CD8-positive, alpha-beta memory T cell (primary cell): ENCODE measurements around the gene ATOH8. TPM values are rescaled to one million over a fixed set of nuclear protein-coding genes. Genes with fewer than 3 reads are reported as not detected.

Experiments used
- CTCF ChIA-PET: fragments of 350-600 bp; sonication (Branson Sonifier 250); formaldehyde crosslinking; loops from one replicate; lab custom pipeline; 2021; ENCODE audit warnings: antibody characterized with exemption; lab: Charles Lee
- POLR2A ChIA-PET: fragments of 350-600 bp; sonication (Branson Sonifier 250); formaldehyde crosslinking; loops from one replicate; lab custom pipeline; 2021; ENCODE audit warnings: antibody characterized with exemption; lab: Charles Lee
- DNase-seq, 5 donors: peaks; one replicate each; pipeline versions ENCODE4 v3.0.0 to v3.0.0-alpha.2; 2020 to 2022; ENCODE audit warnings: mixed read lengths in 1 of 5
- H3K27ac ChIP-seq: one replicate; pipeline ENCODE4 v1.7.0; 2013; ENCODE audit warnings: low read depth, mild to moderate bottlenecking, low read length, moderate library complexity
- H3K27me3 ChIP-seq: 2 replicates; pipeline ENCODE4 v1.7.0; 2013; ENCODE audit warnings: low read length, mild to moderate bottlenecking; ENCODE audit not compliant: insufficient read depth, poor library complexity, severe bottlenecking
- H3K36me3 ChIP-seq: 2 replicates; pipeline ENCODE4 v1.7.0; 2013; ENCODE audit warnings: mild to moderate bottlenecking, low read length, moderate library complexity; ENCODE audit not compliant: insufficient read depth
- H3K4me1 ChIP-seq: 2 replicates; pipeline ENCODE4 v1.7.0; 2013; ENCODE audit warnings: mild to moderate bottlenecking, low read length, moderate library complexity; ENCODE audit not compliant: insufficient read depth
- H3K4me3 ChIP-seq: 2 replicates; pipeline ENCODE4 v1.7.0; 2013; ENCODE audit warnings: mild to moderate bottlenecking, low read length
- H3K9me3 ChIP-seq: 2 replicates; pipeline ENCODE4 v1.7.0; 2013; ENCODE audit warnings: mild to moderate bottlenecking, low read length
- H3K27ac Mint-ChIP-seq, 8 donors: one replicate each; pipeline ENCODE4 v1.8.0; 2020 to 2021; ENCODE audit warnings: mixed read lengths in 8 of 8, mild to moderate bottlenecking in 6 of 8, inconsistent platforms in 3 of 8, moderate library complexity in 3 of 8
- H3K27me3 Mint-ChIP-seq, 2 donors: one replicate each; pipeline ENCODE4 v1.8.0; 2020 to 2021; ENCODE audit warnings: mixed read lengths in 2 of 2, mild to moderate bottlenecking in 1 of 2, moderate library complexity in 1 of 2
- H3K36me3 Mint-ChIP-seq, 3 donors: one replicate each; pipeline ENCODE4 v1.8.0; 2020 to 2021; ENCODE audit warnings: mixed read lengths in 3 of 3, inconsistent platforms in 1 of 3, mild to moderate bottlenecking in 1 of 3
- H3K4me1 Mint-ChIP-seq, 3 donors: one replicate each; pipeline ENCODE4 v1.8.0; 2020 to 2021; ENCODE audit warnings: mixed read lengths in 3 of 3, inconsistent platforms in 1 of 3, mild to moderate bottlenecking in 1 of 3
- H3K4me3 Mint-ChIP-seq, 7 donors: one replicate each; pipeline ENCODE4 v1.8.0; 2020 to 2021; ENCODE audit warnings: mixed read lengths in 7 of 7, mild to moderate bottlenecking in 6 of 7, moderate library complexity in 4 of 7, inconsistent platforms in 2 of 7
- H3K9me3 Mint-ChIP-seq, 5 donors: one replicate each; pipeline ENCODE4 v1.8.0; 2020 to 2022; ENCODE audit warnings: mixed read lengths in 5 of 5, mild to moderate bottlenecking in 3 of 5, moderate library complexity in 2 of 5, inconsistent platforms in 1 of 5
- polyA plus RNA-seq: library from polyadenylated mRNA; unstranded; fragments of 300-500 nt; fragmentation: Illumina TruSeq; gene quantifications from one replicate; pipeline ENCODE4 v1.2.3, GENCODE V29; 2021
- total RNA-seq, 2 experiments: library from RNA; stranded (reverse); gene quantifications; one replicate each; pipeline ENCODE4 v1.2.3, GENCODE V29; 2021

The ATOH8 gene
- total and polyA plus RNA-seq, 3 experiments from 2014 or later, result not detected

GRCh38 chr2:85796046-85796340 lies 42.2 kb downstream of the ATOH8 start:
- no peaks in the 10 kb centered on the region for H3K4me1 ChIP-seq
- H3K4me1 Mint-ChIP-seq, result no peaks in the 10 kb centered on the region
- no peak overlapping the region for H3K27ac Mint-ChIP-seq
- DNase-seq, result no peak
- H3K27me3 Mint-ChIP-seq, result peaks cover 22 to 71% of the 10 kb centered on the region in 2 donors
- no peaks in the 10 kb centered on the region for H3K36me3 Mint-ChIP-seq
- H3K27me3 ChIP-seq, result peaks cover 11% of the 10 kb centered on the region
- H3K4me3 Mint-ChIP-seq, result no peak overlapping the region
- ChIA-PET POLR2A (no interaction called here), CTCF (no interaction called here)
- H3K4me3 ChIP-seq, result no peak overlapping the region
- H3K36me3 ChIP-seq, result no peaks in the 10 kb centered on the region
- no peak overlapping the region for H3K27ac ChIP-seq
- no peaks in the 10 kb centered on the region for H3K9me3 ChIP-seq
- peaks cover 0 to 1% (median 0%) of the 10 kb centered on the region in 5 donors for H3K9me3 Mint-ChIP-seq

DNA sequence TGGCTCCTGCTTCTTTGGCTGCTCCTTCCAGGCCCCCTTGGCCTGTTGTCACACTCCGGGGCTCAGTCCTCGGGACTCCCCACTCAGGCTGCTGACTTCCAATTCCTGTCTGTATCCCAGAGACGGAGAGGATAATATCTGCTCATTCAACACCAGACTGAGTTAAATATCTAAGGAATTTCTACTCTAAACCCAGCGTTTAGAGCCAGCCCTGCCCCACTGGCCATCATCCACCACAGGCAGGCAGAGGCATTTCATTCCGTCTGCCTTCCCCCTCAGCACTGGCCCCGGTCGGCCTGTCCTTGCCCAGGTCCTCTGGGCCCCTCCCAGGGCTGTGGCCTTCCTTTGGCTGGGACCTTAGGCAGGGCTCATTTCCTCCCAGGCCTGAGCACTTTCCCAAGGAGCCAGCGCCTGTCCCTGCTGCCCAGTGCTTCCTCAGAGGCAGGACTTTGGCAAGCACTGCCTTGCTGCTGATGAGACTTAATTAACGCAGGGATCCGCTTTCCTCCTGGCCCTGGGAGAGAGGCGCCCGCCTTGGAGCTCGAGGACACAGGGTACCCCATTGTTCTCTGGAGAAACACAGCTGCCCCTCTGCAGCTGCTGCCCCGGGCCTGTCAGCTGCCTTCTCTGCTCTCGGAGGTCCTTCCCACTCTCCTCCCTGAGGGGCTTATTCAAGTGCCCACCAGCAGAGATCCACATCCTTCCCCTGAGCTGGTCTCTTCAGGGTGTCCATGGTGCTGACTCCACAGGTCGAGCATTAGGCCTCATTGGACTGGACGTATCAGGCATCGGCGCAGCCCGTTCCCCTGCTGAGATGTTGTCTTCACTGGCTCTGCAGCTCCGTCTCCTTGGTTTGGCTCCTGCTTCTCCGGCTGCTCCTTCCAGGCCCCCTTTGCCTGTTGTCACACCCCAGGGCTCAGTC lies 42.8 kb downstream of the ATOH8 start:
- Histone ChIP-seq H3K36me3 (no peaks in the 10 kb centered on the region), H3K27me3 (peaks cover 11% of the 10 kb centered on the region), H3K4me1 (no peaks in the 10 kb centered on the region), H3K9me3 (no peaks in the 10 kb centered on the region), H3K4me3 (no peak overlapping the region), H3K27ac (no peak overlapping the region)
- ChIA-PET POLR2A (no interaction called here), CTCF (no interaction called here)
- H3K9me3 Mint-ChIP-seq, result peaks cover 0 to 1% (median 0%) of the 10 kb centered on the region in 5 donors
- peaks cover 22 to 65% of the 10 kb centered on the region in 2 donors for H3K27me3 Mint-ChIP-seq
- no peaks in the 10 kb centered on the region for H3K4me1 Mint-ChIP-seq
- DNase-seq, result no peak
- no peak overlapping the region for H3K4me3 Mint-ChIP-seq
- peak overlapping the region in 1 of 8 donors; percentile 8 for H3K27ac Mint-ChIP-seq
- H3K36me3 Mint-ChIP-seq, result no peaks in the 10 kb centered on the region

- ChIA-PET POLR2A (no interaction called here), CTCF (no interaction called here)
- Histone ChIP-seq H3K36me3 (no peaks in the 10 kb centered on the region), H3K9me3 (no peaks in the 10 kb centered on the region), H3K4me1 (no peaks in the 10 kb centered on the region), H3K27me3 (peaks cover 11% of the 10 kb centered on the region), H3K4me3 (no peak overlapping the region), H3K27ac (no peak overlapping the region)
- Mint-ChIP-seq H3K36me3 (no peaks in the 10 kb centered on the region), H3K4me1 (no peaks in the 10 kb centered on the region), H3K4me3 (no peak overlapping the region), H3K27me3 (peaks cover 24 to 60% of the 10 kb centered on the region in 2 donors), H3K9me3 (peaks cover 0 to 1% (median 0%) of the 10 kb centered on the region in 5 donors), H3K27ac (peak overlapping the region in 1 of 8 donors; percentile 8)
- DNase-seq, result no peak
Measured at GRCh38 chr2:85797263-85797660, 43.5 kb downstream of the ATOH8 start.

DNA sequence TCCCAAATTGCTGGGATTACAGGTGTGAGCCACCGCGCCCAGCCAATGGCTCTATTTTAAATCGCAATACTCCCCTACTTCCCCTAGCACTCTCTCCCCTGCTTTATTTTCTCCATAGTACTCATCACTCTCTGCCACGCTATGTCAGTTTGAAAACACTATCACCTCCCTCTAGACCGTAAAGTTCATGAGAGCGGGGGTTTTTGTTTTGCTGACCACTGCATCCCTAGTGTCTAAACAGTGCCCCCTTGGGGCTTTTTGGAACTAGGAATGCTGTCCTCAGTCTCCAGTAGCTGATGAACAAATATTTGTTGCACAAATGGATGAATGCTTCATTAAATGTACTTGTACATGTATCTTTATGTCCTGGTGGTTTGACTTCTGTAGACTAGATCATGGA lies 44.1 kb downstream of the ATOH8 start:
- Mint-ChIP-seq H3K4me3 (no peak overlapping the region), H3K36me3 (no peaks in the 10 kb centered on the region), H3K27ac (no peak overlapping the region), H3K9me3 (peaks cover 0 to 1% (median 0%) of the 10 kb centered on the region in 5 donors), H3K27me3 (peaks cover 23 to 53% of the 10 kb centered on the region in 2 donors), H3K4me1 (no peaks in the 10 kb centered on the region)
- peaks cover 11% of the 10 kb centered on the region for H3K27me3 ChIP-seq
- H3K4me1 ChIP-seq, result no peaks in the 10 kb centered on the region
- DNase-seq, result no peak
- no peaks in the 10 kb centered on the region for H3K9me3 ChIP-seq
- no peak overlapping the region for H3K4me3 ChIP-seq
- ChIA-PET CTCF (no interaction called here), POLR2A (no interaction called here)
- no peak overlapping the region for H3K27ac ChIP-seq
- no peaks in the 10 kb centered on the region for H3K36me3 ChIP-seq

- H3K27ac ChIP-seq, result no peak overlapping the region
- CTCF ChIA-PET, result no interaction called here
- H3K4me3 ChIP-seq, result no peak overlapping the region
- DNase-seq, result no peak
- peaks cover 9 to 10% (median 9%) of the 10 kb centered on the region in 3 donors for H3K4me1 Mint-ChIP-seq
- H3K9me3 ChIP-seq, result no peaks in the 10 kb centered on the region
- H3K27ac Mint-ChIP-seq, result no peak overlapping the region
- POLR2A ChIA-PET, result no interaction called here
- no peak overlapping the region for H3K4me3 Mint-ChIP-seq
- peaks cover 0 to 1% (median 0%) of the 10 kb centered on the region in 5 donors for H3K9me3 Mint-ChIP-seq
- peaks cover 20 to 43% of the 10 kb centered on the region in 2 donors for H3K27me3 Mint-ChIP-seq
- no peaks in the 10 kb centered on the region for H3K36me3 Mint-ChIP-seq
- peaks cover 11% of the 10 kb centered on the region for H3K27me3 ChIP-seq
- peaks cover 7% of the 10 kb centered on the region for H3K4me1 ChIP-seq
- H3K36me3 ChIP-seq, result no peaks in the 10 kb centered on the region
Measured at GRCh38 chr2:85799215-85799956, 45.6 kb downstream of the ATOH8 start.

GRCh38 chr2:85800586-85800985 lies 46.8 kb downstream of the ATOH8 start:
- ChIA-PET POLR2A (no interaction called here), CTCF (no interaction called here)
- Histone ChIP-seq H3K27me3 (peaks cover 11% of the 10 kb centered on the region), H3K4me1 (peaks cover 9% of the 10 kb centered on the region), H3K4me3 (no peak overlapping the region), H3K27ac (no peak overlapping the region), H3K36me3 (no peaks in the 10 kb centered on the region), H3K9me3 (no peaks in the 10 kb centered on the region)
- no peak for DNase-seq
- no peak overlapping the region for H3K4me3 Mint-ChIP-seq
- no peak overlapping the region for H3K27ac Mint-ChIP-seq
- H3K36me3 Mint-ChIP-seq, result no peaks in the 10 kb centered on the region
- peaks cover 17 to 43% of the 10 kb centered on the region in 2 donors for H3K27me3 Mint-ChIP-seq
- H3K4me1 Mint-ChIP-seq, result peaks cover 14 to 16% (median 15%) of the 10 kb centered on the region in 3 donors
- H3K9me3 Mint-ChIP-seq, result no peaks in the 10 kb centered on the region

DNA sequence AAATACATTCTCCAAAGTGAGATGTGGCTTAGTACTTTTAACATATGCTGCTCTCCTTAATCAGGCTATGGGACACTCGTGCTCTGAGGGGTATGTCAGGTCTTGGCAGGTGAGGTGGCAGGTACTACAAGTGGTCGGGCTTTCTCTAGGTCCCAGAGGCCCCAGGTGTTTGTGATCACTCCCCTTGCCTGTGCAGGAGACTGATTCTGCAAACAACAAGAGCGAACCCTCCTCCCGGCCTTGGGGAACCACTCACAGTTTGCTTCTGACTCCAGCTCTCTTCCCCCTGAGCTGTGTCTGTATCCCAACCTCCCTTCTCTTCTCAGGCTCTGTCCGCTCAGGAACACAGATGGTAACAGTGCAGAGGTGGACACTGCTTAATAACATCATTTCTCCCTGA lies 48.1 kb downstream of the ATOH8 start:
- Mint-ChIP-seq H3K36me3 (no peaks in the 10 kb centered on the region), H3K4me3 (no peak overlapping the region), H3K9me3 (no peaks in the 10 kb centered on the region), H3K27me3 (peaks cover 17 to 36% of the 10 kb centered on the region in 2 donors), H3K4me1 (peaks cover 14 to 16% (median 15%) of the 10 kb centered on the region in 3 donors), H3K27ac (no peak overlapping the region)
- POLR2A ChIA-PET, result no interaction called here
- no peak overlapping the region for H3K27ac ChIP-seq
- no peak overlapping the region for H3K4me3 ChIP-seq
- H3K9me3 ChIP-seq, result no peaks in the 10 kb centered on the region
- H3K36me3 ChIP-seq, result no peaks in the 10 kb centered on the region
- peaks cover 11% of the 10 kb centered on the region for H3K27me3 ChIP-seq
- DNase-seq, result no peak
- CTCF ChIA-PET, result no interaction called here
- H3K4me1 ChIP-seq, result peaks cover 9% of the 10 kb centered on the region
